HEK293 (cell line): ENCODE results near the gene HOXB9.

Source experiments
- GLI4 ChIP-seq: fragments of 450-650 bp; formaldehyde crosslinking; IDR thresholded peaks from 2 replicates; pipeline ENCODE4 v1.5.1; 2016; ENCODE audit warnings: missing biosample characterization, missing genetic modification characterization
- YY1 ChIP-seq: fragments of 450-650 bp; formaldehyde crosslinking; IDR thresholded peaks from 2 replicates; pipeline ENCODE4 v1.5.1; 2018; ENCODE audit warnings: missing biosample characterization, missing genetic modification characterization
- ZBTB1 ChIP-seq: fragments of 450-650 bp; formaldehyde crosslinking; IDR thresholded peaks from 2 replicates; pipeline ENCODE4 v1.5.1; 2016; ENCODE audit warnings: missing biosample characterization, missing genetic modification characterization
- ZBTB6 ChIP-seq: fragments of 450-650 bp; formaldehyde crosslinking; IDR thresholded peaks from 2 replicates; pipeline ENCODE4 v1.5.1; 2017; ENCODE audit warnings: missing biosample characterization, missing genetic modification characterization
- ZFP69B ChIP-seq: fragments of 450-650 bp; formaldehyde crosslinking; IDR thresholded peaks from 2 replicates; pipeline ENCODE4 v1.5.1; 2016; ENCODE audit warnings: missing biosample characterization, missing genetic modification characterization
- ZNF112 ChIP-seq: fragments of 450-650 bp; formaldehyde crosslinking; IDR thresholded peaks from 2 replicates; pipeline ENCODE4 v1.5.0; 2017; ENCODE audit warnings: missing biosample characterization, missing genetic modification characterization
- ZNF121 ChIP-seq: fragments of 450-650 bp; formaldehyde crosslinking; IDR thresholded peaks from 2 replicates; pipeline ENCODE4 v1.5.1; 2016; ENCODE audit warnings: missing biosample characterization, missing genetic modification characterization
- ZNF133 ChIP-seq: fragments of 450-650 bp; formaldehyde crosslinking; IDR thresholded peaks from 2 replicates; pipeline ENCODE4 v1.5.1; 2016; ENCODE audit warnings: missing biosample characterization, missing genetic modification characterization
- ZNF350 ChIP-seq: fragments of 450-650 bp; formaldehyde crosslinking; IDR thresholded peaks from 2 replicates; pipeline ENCODE4 v1.5.0; 2017; ENCODE audit warnings: missing biosample characterization, mild to moderate bottlenecking, missing genetic modification characterization
- TF ChIP-seq, protein P1 (sequence below): fragments of 450-650 bp; formaldehyde crosslinking; IDR thresholded peaks from 2 replicates; pipeline ENCODE4 v1.5.1; 2017; ENCODE audit warnings: missing biosample characterization, missing genetic modification characterization
- TF ChIP-seq, protein P2 (sequence below): fragments of 450-650 bp; formaldehyde crosslinking; IDR thresholded peaks from 2 replicates; pipeline ENCODE4 v1.5.1; 2016; ENCODE audit warnings: missing biosample characterization, missing genetic modification characterization

DNA sequence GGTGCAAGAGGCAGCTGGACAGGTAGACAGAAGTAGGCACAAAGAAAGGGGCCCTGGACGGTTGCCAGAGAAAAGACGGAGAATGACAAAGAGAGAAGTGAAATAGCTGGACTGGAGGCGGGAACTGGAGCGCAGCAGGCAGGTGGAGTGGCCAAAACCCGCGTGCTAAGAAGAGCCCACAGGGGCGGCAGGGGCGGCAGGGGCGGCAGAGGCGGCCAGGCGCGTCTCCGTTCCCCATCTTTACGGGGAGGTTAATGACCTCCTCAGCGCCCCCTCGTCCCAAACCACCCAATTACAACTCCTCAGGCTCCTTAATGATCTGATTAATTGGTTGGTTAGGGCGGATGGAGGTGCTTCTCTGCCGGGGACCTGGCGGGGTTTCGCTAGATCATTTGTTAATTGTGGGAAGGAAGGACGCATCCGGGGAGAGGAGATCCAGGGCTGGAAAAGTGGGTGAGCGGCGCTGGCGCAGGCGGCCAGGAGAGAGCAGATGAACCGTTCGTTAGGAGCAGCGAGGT, 15.4 kb upstream of the HOXB9 start:
- no peak for TF ChIP-seq ZNF112
- no peak for TF ChIP-seq ZBTB1 (tag by site-specific recombination)
- TF ChIP-seq, protein P1, sequence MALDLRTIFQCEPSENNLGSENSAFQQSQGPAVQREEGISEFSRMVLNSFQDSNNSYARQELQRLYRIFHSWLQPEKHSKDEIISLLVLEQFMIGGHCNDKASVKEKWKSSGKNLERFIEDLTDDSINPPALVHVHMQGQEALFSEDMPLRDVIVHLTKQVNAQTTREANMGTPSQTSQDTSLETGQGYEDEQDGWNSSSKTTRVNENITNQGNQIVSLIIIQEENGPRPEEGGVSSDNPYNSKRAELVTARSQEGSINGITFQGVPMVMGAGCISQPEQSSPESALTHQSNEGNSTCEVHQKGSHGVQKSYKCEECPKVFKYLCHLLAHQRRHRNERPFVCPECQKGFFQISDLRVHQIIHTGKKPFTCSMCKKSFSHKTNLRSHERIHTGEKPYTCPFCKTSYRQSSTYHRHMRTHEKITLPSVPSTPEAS (tag by site-specific recombination) = no peak
- TF ChIP-seq ZBTB6 = no peak
- TF ChIP-seq, protein P2, sequence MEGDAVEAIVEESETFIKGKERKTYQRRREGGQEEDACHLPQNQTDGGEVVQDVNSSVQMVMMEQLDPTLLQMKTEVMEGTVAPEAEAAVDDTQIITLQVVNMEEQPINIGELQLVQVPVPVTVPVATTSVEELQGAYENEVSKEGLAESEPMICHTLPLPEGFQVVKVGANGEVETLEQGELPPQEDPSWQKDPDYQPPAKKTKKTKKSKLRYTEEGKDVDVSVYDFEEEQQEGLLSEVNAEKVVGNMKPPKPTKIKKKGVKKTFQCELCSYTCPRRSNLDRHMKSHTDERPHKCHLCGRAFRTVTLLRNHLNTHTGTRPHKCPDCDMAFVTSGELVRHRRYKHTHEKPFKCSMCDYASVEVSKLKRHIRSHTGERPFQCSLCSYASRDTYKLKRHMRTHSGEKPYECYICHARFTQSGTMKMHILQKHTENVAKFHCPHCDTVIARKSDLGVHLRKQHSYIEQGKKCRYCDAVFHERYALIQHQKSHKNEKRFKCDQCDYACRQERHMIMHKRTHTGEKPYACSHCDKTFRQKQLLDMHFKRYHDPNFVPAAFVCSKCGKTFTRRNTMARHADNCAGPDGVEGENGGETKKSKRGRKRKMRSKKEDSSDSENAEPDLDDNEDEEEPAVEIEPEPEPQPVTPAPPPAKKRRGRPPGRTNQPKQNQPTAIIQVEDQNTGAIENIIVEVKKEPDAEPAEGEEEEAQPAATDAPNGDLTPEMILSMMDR (tag by site-specific recombination) = no peak
- TF ChIP-seq YY1 = no peak
- TF ChIP-seq ZNF121 (tag by site-specific recombination) = no peak
- no peak for TF ChIP-seq ZFP69B (tag by site-specific recombination)
- no peak for TF ChIP-seq ZNF350 (tag by site-specific recombination)
- TF ChIP-seq GLI4 (tag by site-specific recombination) = no peak
- TF ChIP-seq ZNF133 (tag by site-specific recombination) = no peak
